GM12878 (cell line): ENCODE results near the gene PGAP6.

Source experiments
- KAT2A ChIP-seq: conservative IDR thresholded peaks from 2 replicates; pipeline ENCODE4 v1.6.1; 2011; ENCODE audit warnings: low read depth, low read length; ENCODE audit not compliant: control insufficient read depth
- POLR2A ChIP-seq: IDR thresholded peaks from 2 replicates; pipeline ENCODE4 v1.6.1; 2011; ENCODE audit warnings: low read depth, mild to moderate bottlenecking, low read length
- POLR2AphosphoS5 ChIP-seq: IDR thresholded peaks from 2 replicates; pipeline ENCODE4 v1.6.1; 2011; ENCODE audit warnings: mild to moderate bottlenecking, low read length, inconsistent platforms
- SIN3A ChIP-seq: IDR thresholded peaks from 2 replicates; pipeline ENCODE4 v1.6.1; 2012; ENCODE audit warnings: low read depth, low read length, improper control_type of control experiment
- TCF7 ChIP-seq: IDR thresholded peaks from 2 replicates; pipeline ENCODE4 v1.6.1; 2014; ENCODE audit warnings: antibody characterized with exemption, borderline replicate concordance
- TF ChIP-seq, protein P1 (sequence below), 3 experiments: IDR thresholded peaks in 2 of 3; conservative IDR thresholded peaks in 1 of 3; 2 replicates each; pipeline ENCODE4 v1.5.1; 2011; ENCODE audit warnings: low read depth in 3 of 3, low read length in 3 of 3, mild to moderate bottlenecking in 3 of 3, control low read depth in 2 of 3, moderate library complexity in 2 of 3, inconsistent platforms in 1 of 3, mixed read lengths in 1 of 3; ENCODE audit not compliant: control insufficient read depth in 2 of 3, insufficient read depth in 1 of 3; ENCODE audit errors: extremely low read depth in 1 of 3

DNA sequence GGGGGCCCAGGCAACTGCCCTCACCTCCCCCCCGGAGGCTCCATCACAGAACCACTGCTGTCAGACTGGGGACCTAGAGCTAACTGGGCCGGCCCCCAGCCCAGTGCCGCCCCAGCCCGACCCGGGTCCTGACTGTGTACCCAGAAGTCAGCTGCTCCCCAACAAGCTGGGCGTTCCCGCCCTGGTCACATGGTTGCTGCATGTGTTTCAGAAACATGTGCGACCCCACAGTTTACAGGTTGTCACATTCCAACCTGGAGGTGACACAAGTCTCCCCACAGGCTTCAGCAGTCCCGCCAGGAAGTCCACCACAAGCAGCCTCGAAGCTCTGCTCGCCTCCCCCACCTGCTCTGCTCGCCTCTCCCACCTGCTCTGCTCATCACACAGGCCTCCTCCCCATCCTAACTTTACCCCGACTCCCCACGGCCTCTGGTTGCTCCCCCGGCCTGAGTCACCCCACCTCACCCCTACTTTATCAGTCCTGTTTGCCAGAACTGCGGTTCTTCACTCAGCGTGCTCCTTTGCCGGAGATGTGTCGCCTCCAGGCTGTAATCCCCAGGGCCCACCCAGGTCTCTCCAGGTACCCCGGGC lies 12.4 kb downstream of the PGAP6 start:
- TF ChIP-seq POLR2AphosphoS5, result no peak
- TF ChIP-seq, protein P1, sequence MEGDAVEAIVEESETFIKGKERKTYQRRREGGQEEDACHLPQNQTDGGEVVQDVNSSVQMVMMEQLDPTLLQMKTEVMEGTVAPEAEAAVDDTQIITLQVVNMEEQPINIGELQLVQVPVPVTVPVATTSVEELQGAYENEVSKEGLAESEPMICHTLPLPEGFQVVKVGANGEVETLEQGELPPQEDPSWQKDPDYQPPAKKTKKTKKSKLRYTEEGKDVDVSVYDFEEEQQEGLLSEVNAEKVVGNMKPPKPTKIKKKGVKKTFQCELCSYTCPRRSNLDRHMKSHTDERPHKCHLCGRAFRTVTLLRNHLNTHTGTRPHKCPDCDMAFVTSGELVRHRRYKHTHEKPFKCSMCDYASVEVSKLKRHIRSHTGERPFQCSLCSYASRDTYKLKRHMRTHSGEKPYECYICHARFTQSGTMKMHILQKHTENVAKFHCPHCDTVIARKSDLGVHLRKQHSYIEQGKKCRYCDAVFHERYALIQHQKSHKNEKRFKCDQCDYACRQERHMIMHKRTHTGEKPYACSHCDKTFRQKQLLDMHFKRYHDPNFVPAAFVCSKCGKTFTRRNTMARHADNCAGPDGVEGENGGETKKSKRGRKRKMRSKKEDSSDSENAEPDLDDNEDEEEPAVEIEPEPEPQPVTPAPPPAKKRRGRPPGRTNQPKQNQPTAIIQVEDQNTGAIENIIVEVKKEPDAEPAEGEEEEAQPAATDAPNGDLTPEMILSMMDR (IDR thresholded peaks at IDR 0.05 in 2 of 3, conservative IDR thresholded peaks at IDR 0.05 in 1 of 3; ENCODE audit: control insufficient read depth in 2 of 3, extremely low read depth in 1 of 3, insufficient read depth in 1 of 3, low read depth in 3 of 3, low read length in 3 of 3), result no peak
- TF ChIP-seq KAT2A, result no peak
- no peak for TF ChIP-seq POLR2A
- TF ChIP-seq TCF7, result no peak
- no peak for TF ChIP-seq SIN3A
